Measurements from ENCODE around the gene RAD51B.

RAD51B gene

DNA sequence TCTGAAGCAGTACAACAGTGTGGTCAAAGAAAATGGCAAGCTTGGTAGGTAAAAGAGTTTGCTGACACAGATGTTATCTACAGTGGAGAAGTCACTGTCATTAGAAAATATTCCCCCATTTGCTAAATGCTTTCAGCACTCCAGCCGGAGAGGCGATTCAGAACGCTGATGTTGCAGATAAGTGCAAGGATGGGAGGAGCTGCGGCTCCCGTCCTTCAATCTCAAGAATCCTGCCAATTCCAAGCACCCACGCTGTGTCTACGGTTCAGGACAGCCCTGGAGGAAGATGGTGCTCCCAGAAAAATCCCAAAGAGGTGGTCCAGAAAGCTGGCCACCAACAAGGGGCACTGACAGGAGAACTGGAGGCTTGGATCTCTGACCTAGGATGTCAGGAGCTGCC lies 894.2 kb downstream of the RAD51B start:
- no peak overlapping the region for H3K4me3 ChIP-seq (replicated peaks; ENCODE audit: low read depth, low read length)
- TF ChIP-seq CTCF (IDR thresholded peaks at IDR 0.05; ENCODE audit: low read length, missing control alignments) = no peak
- no peak for DNase-seq (ENCODE audit: low read depth)

- no peak overlapping the region for H3K4me3 ChIP-seq (replicated peaks; ENCODE audit: low read depth, low read length)
- TF ChIP-seq CTCF (IDR thresholded peaks at IDR 0.05; ENCODE audit: low read length, missing control alignments) = no peak
- peak; percentile 36 for DNase-seq (ENCODE audit: low read depth)
Observed at GRCh38 chr14:68714991-68715924, 895.7 kb downstream of the RAD51B start.

DNA sequence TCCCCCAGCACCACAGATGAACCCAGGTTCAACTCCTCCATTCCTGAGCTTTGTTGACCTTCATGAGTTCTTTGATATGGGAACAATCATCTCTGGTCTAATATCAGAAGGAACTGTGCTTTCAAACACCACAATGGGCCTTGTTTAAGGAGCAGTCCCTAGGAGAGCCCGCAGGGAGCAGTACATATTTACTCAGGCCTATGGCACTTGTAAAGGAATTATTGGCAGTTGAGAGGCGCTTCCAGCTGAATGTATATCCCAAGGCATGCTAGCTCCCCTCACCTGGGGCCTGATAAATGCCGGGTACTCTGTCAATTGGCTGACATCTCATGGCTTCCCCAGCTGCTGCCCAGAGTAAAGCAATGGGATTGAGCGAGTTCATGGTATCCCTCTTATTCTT lies 897.1 kb downstream of the RAD51B start:
- no peak for TF ChIP-seq CTCF (IDR thresholded peaks at IDR 0.05; ENCODE audit: low read length, missing control alignments)
- DNase-seq (ENCODE audit: low read depth) = no peak
- no peak overlapping the region for H3K4me3 ChIP-seq (replicated peaks; ENCODE audit: low read depth, low read length)

GRCh38 chr14:68718023-68718990 lies 898.7 kb downstream of the RAD51B start:
- peak; percentile 37 for TF ChIP-seq CTCF (IDR thresholded peaks at IDR 0.05; ENCODE audit: low read length, missing control alignments)
- no peak overlapping the region for H3K4me3 ChIP-seq (replicated peaks; ENCODE audit: low read depth, low read length)
- no peak for DNase-seq (ENCODE audit: low read depth)

- no peak overlapping the region for H3K4me3 ChIP-seq (replicated peaks; ENCODE audit: low read depth, low read length)
- no peak for DNase-seq (ENCODE audit: low read depth)
Observed at GRCh38 chr14:68719634-68720384, 900.2 kb downstream of the RAD51B start.

More at GRCh38 chr14:68719634-68720384, 900.2 kb downstream of the RAD51B start:
- TF ChIP-seq CTCF (IDR thresholded peaks at IDR 0.05; ENCODE audit: low read length, missing control alignments) = no peak
